ENCODE measurements around the gene KRT6B. TPM values are rescaled to one million over a fixed set of nuclear protein-coding genes. Genes with fewer than 3 reads are reported as not detected.

KRT6B gene
- total RNA-seq, 1 experiment from 2014 or later, result not detected

DNA sequence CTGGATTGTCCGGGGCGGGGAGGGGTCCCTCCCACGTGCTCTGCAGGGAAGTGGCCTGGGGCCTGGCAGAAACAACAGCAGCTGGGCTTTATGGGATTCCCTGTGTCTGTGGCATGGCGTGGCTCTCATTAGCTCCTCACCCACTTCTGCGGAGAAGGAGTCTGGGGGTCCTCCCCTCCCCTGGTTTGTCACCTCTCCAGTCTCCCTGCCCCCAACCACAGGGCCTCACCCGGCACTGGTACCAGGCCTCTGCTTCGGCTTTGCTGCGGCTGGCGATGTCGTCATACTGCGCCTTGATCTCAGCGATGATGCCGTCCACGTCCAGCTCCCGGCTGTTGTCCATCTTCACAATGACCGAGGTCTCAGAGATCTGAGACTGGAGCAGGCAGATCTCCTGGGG lies 52.2 kb downstream of the KRT6B start:
- H3K4me1 Mint-ChIP-seq (ENCODE audit: low read depth, unreplicated experiment), result no peaks in the 10 kb centered on the region
- no peak for DNase-seq
- Histone ChIP-seq H3K4me3 (ENCODE audit: low read depth, low read length) (no peak overlapping the region), H3K36me3 (ENCODE audit: control insufficient read depth, insufficient read depth, low read length) (no peaks in the 10 kb centered on the region), H3K9me3 (no peaks in the 10 kb centered on the region), H3K27me3 (replicated peaks; ENCODE audit: control insufficient read depth, insufficient read depth, low read length) (no peaks in the 10 kb centered on the region), H3K4me1 (no peaks in the 10 kb centered on the region)
- no peaks in the 10 kb centered on the region for H3K36me3 Mint-ChIP-seq (ENCODE audit: insufficient read depth, unreplicated experiment)
- intact Hi-C loops (cut with micrococcal nuclease; ENCODE audit: unreplicated experiment), result loop anchor here (5.0 to 10.0 kb wide), 3 partner anchors 63 to 585 kb away; no protein-coding TSS in a partner anchor
- CTCF ChIA-PET, result no interaction called here
- H3K27me3 Mint-ChIP-seq (ENCODE audit: insufficient read depth, unreplicated experiment), result no peaks in the 10 kb centered on the region
- H3K4me3 Mint-ChIP-seq (ENCODE audit: unreplicated experiment), result no peak overlapping the region
- H3K9me3 Mint-ChIP-seq (ENCODE audit: unreplicated experiment), result no peaks in the 10 kb centered on the region
- TF ChIP-seq, protein P1, sequence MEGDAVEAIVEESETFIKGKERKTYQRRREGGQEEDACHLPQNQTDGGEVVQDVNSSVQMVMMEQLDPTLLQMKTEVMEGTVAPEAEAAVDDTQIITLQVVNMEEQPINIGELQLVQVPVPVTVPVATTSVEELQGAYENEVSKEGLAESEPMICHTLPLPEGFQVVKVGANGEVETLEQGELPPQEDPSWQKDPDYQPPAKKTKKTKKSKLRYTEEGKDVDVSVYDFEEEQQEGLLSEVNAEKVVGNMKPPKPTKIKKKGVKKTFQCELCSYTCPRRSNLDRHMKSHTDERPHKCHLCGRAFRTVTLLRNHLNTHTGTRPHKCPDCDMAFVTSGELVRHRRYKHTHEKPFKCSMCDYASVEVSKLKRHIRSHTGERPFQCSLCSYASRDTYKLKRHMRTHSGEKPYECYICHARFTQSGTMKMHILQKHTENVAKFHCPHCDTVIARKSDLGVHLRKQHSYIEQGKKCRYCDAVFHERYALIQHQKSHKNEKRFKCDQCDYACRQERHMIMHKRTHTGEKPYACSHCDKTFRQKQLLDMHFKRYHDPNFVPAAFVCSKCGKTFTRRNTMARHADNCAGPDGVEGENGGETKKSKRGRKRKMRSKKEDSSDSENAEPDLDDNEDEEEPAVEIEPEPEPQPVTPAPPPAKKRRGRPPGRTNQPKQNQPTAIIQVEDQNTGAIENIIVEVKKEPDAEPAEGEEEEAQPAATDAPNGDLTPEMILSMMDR (IDR thresholded peaks at IDR 0.05; ENCODE audit: insufficient read depth in 1 of 2, low read depth in 1 of 2, low read length in 1 of 2, severe bottlenecking in 1 of 2, unreplicated experiment in 1 of 2), result no peak
- POLR2A ChIA-PET, result no interaction called here
- BruUV-seq (replicated peaks), result no TSS peak
- H3K27ac Mint-ChIP-seq (ENCODE audit: unreplicated experiment), result no peak overlapping the region

DNA sequence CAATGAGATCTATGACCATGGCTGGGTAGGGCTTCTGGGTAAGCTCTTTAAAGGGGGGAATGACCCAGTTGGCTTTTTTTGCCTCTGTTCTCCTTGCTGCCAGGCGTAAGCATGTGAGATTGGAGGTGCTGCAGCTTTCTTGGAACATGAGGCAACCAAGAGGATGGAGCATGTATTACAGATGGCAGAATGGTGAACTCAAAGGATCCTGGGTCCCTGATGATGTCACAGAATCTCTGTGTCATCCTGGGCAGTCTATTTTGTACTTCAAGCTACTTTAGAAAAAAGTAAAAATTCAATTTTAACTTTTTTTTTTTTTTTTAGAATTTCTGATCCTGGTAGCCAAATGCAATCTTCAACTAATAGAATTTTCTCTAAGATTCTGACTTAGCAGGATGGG lies 53.8 kb downstream of the KRT6B start:
- POLR2A ChIA-PET, result no interaction called here
- intact Hi-C loops (cut with micrococcal nuclease; ENCODE audit: unreplicated experiment), result loop anchor here (5.0 to 10.0 kb wide), 3 partner anchors 64 to 587 kb away; no protein-coding TSS in a partner anchor

DNA sequence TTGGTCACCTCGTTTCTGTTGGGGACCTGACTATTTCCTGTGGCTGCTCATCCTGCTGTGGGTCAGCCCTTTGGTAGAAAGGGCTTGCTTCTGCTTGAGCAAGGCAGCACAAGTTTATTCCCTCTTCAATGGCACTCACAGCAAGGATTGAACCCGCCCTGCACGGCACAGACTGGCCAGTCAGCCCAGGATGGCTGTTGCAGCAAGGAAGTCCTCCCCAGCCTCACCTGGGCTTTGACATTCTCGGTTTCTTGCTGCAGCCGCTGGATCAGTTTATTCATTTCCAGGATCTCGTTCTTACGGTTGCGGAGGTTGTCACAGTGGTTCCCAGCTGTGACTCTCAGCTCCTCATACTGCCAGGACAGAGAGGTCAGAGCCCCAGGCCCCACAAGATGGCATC lies 55.3 kb downstream of the KRT6B start:
- H3K4me3 Mint-ChIP-seq (ENCODE audit: unreplicated experiment), result no peak overlapping the region
- H3K27me3 Mint-ChIP-seq (ENCODE audit: insufficient read depth, unreplicated experiment), result no peaks in the 10 kb centered on the region
- Histone ChIP-seq H3K27me3 (replicated peaks; ENCODE audit: control insufficient read depth, insufficient read depth, low read length) (no peaks in the 10 kb centered on the region), H3K4me3 (ENCODE audit: low read depth, low read length) (no peak overlapping the region), H3K4me1 (no peaks in the 10 kb centered on the region), H3K36me3 (ENCODE audit: control insufficient read depth, insufficient read depth, low read length) (no peaks in the 10 kb centered on the region), H3K9me3 (no peaks in the 10 kb centered on the region)
- no TSS peak for BruUV-seq (replicated peaks)
- DNase-seq, result no peak
- ChIA-PET POLR2A (no interaction called here), CTCF (interaction anchor here (1.0 to 1.5 kb wide), 7 partner anchors 10 to 584 kb away, joined by 3 to 15 read pairs (median 8); no protein-coding TSS in a partner anchor)
- intact Hi-C loops (cut with micrococcal nuclease; ENCODE audit: unreplicated experiment), result loop anchor here (5.0 to 10.0 kb wide), 3 partner anchors 66 to 588 kb away; no protein-coding TSS in a partner anchor
- no peak overlapping the region for H3K27ac Mint-ChIP-seq (ENCODE audit: unreplicated experiment)
- H3K36me3 Mint-ChIP-seq (ENCODE audit: insufficient read depth, unreplicated experiment), result no peaks in the 10 kb centered on the region
- TF ChIP-seq, protein P1 (IDR thresholded peaks at IDR 0.05; ENCODE audit: insufficient read depth in 1 of 2, low read depth in 1 of 2, low read length in 1 of 2, severe bottlenecking in 1 of 2, unreplicated experiment in 1 of 2), result no peak
- H3K9me3 Mint-ChIP-seq (ENCODE audit: unreplicated experiment), result no peaks in the 10 kb centered on the region
- H3K4me1 Mint-ChIP-seq (ENCODE audit: low read depth, unreplicated experiment), result no peaks in the 10 kb centered on the region

More for the DNA sequence above, 53.8 kb downstream of the KRT6B start:
- H3K4me1 Mint-ChIP-seq (ENCODE audit: low read depth, unreplicated experiment), result no peaks in the 10 kb centered on the region
- H3K36me3 ChIP-seq (ENCODE audit: control insufficient read depth, insufficient read depth, low read length), result no peaks in the 10 kb centered on the region
- no peak for DNase-seq
- H3K9me3 ChIP-seq, result no peaks in the 10 kb centered on the region
- H3K9me3 Mint-ChIP-seq (ENCODE audit: unreplicated experiment), result no peaks in the 10 kb centered on the region
- no peak overlapping the region for H3K4me3 Mint-ChIP-seq (ENCODE audit: unreplicated experiment)
- no peaks in the 10 kb centered on the region for H3K4me1 ChIP-seq
- no peaks in the 10 kb centered on the region for H3K27me3 ChIP-seq (replicated peaks; ENCODE audit: control insufficient read depth, insufficient read depth, low read length)
- TF ChIP-seq, protein P1 (IDR thresholded peaks at IDR 0.05; ENCODE audit: insufficient read depth in 1 of 2, low read depth in 1 of 2, low read length in 1 of 2, severe bottlenecking in 1 of 2, unreplicated experiment in 1 of 2), result no peak
- H3K4me3 ChIP-seq (ENCODE audit: low read depth, low read length), result no peak overlapping the region
- no peaks in the 10 kb centered on the region for H3K36me3 Mint-ChIP-seq (ENCODE audit: insufficient read depth, unreplicated experiment)
- H3K27ac Mint-ChIP-seq (ENCODE audit: unreplicated experiment), result no peak overlapping the region
- CTCF ChIA-PET, result interaction anchor here (0.7 kb wide), 1 partner anchor 10 kb away, joined by 3 read pairs; no protein-coding TSS in a partner anchor
- no TSS peak for BruUV-seq (replicated peaks)
- H3K27me3 Mint-ChIP-seq (ENCODE audit: insufficient read depth, unreplicated experiment), result no peaks in the 10 kb centered on the region

Other genes with a start within 250 kb of the KRT6B start
- gene KRT7, start 218.9 kb downstream of the KRT6B start, total RNA-seq (2022), result 13.9 and 19.9 TPM in 2 replicates
- not detected in 2 replicates for gene KRT86, start 177.5 kb downstream of the KRT6B start, total RNA-seq (2022)
- 0.28 and 0.45 TPM in 2 replicates for gene KRT81, start 160.6 kb downstream of the KRT6B start, total RNA-seq (2022)
- gene KRT83, start 130.7 kb downstream of the KRT6B start, total RNA-seq (2022), result not detected in 2 replicates
- gene KRT85, start 84.7 kb downstream of the KRT6B start, total RNA-seq (2022), result not detected in 2 replicates
- not detected in 2 replicates for gene KRT84, start 66.5 kb downstream of the KRT6B start, total RNA-seq (2022)
- gene KRT82, start 45.8 kb downstream of the KRT6B start, total RNA-seq (2022), result not detected in 2 replicates
- not detected in 2 replicates for gene KRT75, start 17.8 kb downstream of the KRT6B start, total RNA-seq (2022)
- gene KRT6C, start 21.7 kb upstream of the KRT6B start, total RNA-seq (2022), result not detected in 2 replicates
- 0.14 TPM in 1 of 2 replicates, not detected in the other for gene KRT6A, start 41.1 kb upstream of the KRT6B start, total RNA-seq (2022)
- gene KRT5, start 68.2 kb upstream of the KRT6B start, total RNA-seq (2022), result 0.50 and 0.91 TPM in 2 replicates
- 1.2 and 1.5 TPM in 2 replicates for gene KRT71, start 101.0 kb upstream of the KRT6B start, total RNA-seq (2022)
- not detected in 2 replicates for gene KRT74, start 121.7 kb upstream of the KRT6B start, total RNA-seq (2022)
- gene KRT72, start 149.3 kb upstream of the KRT6B start, total RNA-seq (2022), result not detected in 2 replicates
- gene KRT73, start 166.4 kb upstream of the KRT6B start, total RNA-seq (2022), result not detected in 2 replicates
- not detected in 2 replicates for gene KRT2, start 200.1 kb upstream of the KRT6B start, total RNA-seq (2022)
- gene KRT1, start 228.3 kb upstream of the KRT6B start, total RNA-seq (2022), result 0.20 TPM in 1 of 2 replicates, not detected in the other

Data from Caco-2 (cell line).